GM18508 (cell line): Measurements from ENCODE around the gene ELN.

Experiments used
- ATAC-seq: cut with Tn5 transposase; IDR thresholded peaks from one replicate; pipeline ENCODE4 v1.9.1; 2021; ENCODE audit warnings: moderate number of reproducible peaks; ENCODE audit not compliant: insufficient read depth, unreplicated experiment

The ELN gene

GRCh38 chr7:74057987-74058386 lies 30.0 kb downstream of the ELN start:
- ATAC-seq = no peak

- no peak for ATAC-seq
These were observed 30.5 kb downstream of the ELN start for GRCh38 chr7:74058486-74058885.

- no peak for ATAC-seq
These were observed 31.1 kb downstream of the ELN start for GRCh38 chr7:74059037-74059436.

GRCh38 chr7:74059681-74060588 lies 32.0 kb downstream of the ELN start:
- ATAC-seq = no peak

- ATAC-seq = no peak
These were observed 34.0 kb downstream of the ELN start for GRCh38 chr7:74061840-74062539.

GRCh38 chr7:74063223-74063641 lies 35.3 kb downstream of the ELN start:
- ATAC-seq = no peak

- no peak for ATAC-seq
These were observed 35.7 kb downstream of the ELN start for GRCh38 chr7:74063646-74064045.

GRCh38 chr7:74064696-74065095 lies 36.7 kb downstream of the ELN start:
- no peak for ATAC-seq

GRCh38 chr7:74066626-74067025 lies 38.7 kb downstream of the ELN start:
- no peak for ATAC-seq

GRCh38 chr7:74068378-74069085 lies 40.6 kb downstream of the ELN start:
- ATAC-seq = no peak

- ATAC-seq = no peak
These were observed 41.1 kb downstream of the ELN start for GRCh38 chr7:74069086-74069541.

GRCh38 chr7:74069790-74070618 lies 42.0 kb downstream of the ELN start:
- ATAC-seq = no peak

GRCh38 chr7:74070619-74070921 lies 42.6 kb downstream of the ELN start:
- ATAC-seq = no peak

GRCh38 chr7:74071121-74071520 lies 43.1 kb downstream of the ELN start:
- no peak for ATAC-seq

- ATAC-seq = no peak
These were observed 46.8 kb downstream of the ELN start for GRCh38 chr7:74074770-74075169.

- no peak for ATAC-seq
These were observed 50.5 kb downstream of the ELN start for GRCh38 chr7:74078461-74078860.

- no peak for ATAC-seq
These were observed 54.8 kb downstream of the ELN start for GRCh38 chr7:74082770-74083116.

GRCh38 chr7:74083117-74083876 lies 55.3 kb downstream of the ELN start, which contains the start of gene LIMK1:
LIMK1 (plus strand) TSS chr7:74083804; CDS start chr7:74083991, 187 bp downstream.
- no peak for ATAC-seq

GRCh38 chr7:74083928-74084721 lies 56.2 kb downstream of the ELN start:
- no peak for ATAC-seq
